ENCODE results near the gene MBNL1. TPM values are rescaled to one million over a fixed set of nuclear protein-coding genes. Genes with fewer than 3 reads are reported as not detected.

MBNL1 gene
- total RNA-seq, 1 donor from 2014 or later: 14.7 TPM

GRCh38 chr3:152321955-152322377 lies 53.2 kb downstream of the MBNL1 start:
- no peak overlapping the region for H3K4me2 ChIP-seq
- TF ChIP-seq EZH2 (IDR thresholded peaks at IDR 0.05) (no peak), CTCF (IDR thresholded peaks at IDR 0.05) (no peak), EZH2phosphoT487 (IDR thresholded peaks at IDR 0.05) (no peak)
- no peaks in the 10 kb centered on the region for H3K4me1 ChIP-seq
- peaks cover 2% of the 10 kb centered on the region for H3K79me2 ChIP-seq (ENCODE audit: low read depth)
- H3K9ac ChIP-seq: no peak overlapping the region
- no peak overlapping the region for H3K4me3 ChIP-seq
- no peaks in the 10 kb centered on the region for H4K20me1 ChIP-seq (ENCODE audit: low read depth)
- no peak overlapping the region for H3K27ac ChIP-seq
- Mint-ChIP-seq H3K4me1 (peaks cover 13% of the 10 kb centered on the region), H3K27ac (no peak overlapping the region), H3K36me3 (peaks cover 21% of the 10 kb centered on the region), H3K4me3 (no peak overlapping the region), H3K9me3 (peaks cover 9% of the 10 kb centered on the region), H3K27me3 (ENCODE audit: insufficient read depth, low read depth) (no peaks in the 10 kb centered on the region)
- H3F3A ChIP-seq (ENCODE audit: low read depth): no peaks in the 10 kb centered on the region
- no peak overlapping the region for H2AFZ ChIP-seq (replicated peaks)
- no peaks in the 10 kb centered on the region for H3K27me3 ChIP-seq
- no peaks in the 10 kb centered on the region for H3K9me3 ChIP-seq (ENCODE audit: low read depth)
- no peak for DNase-seq (ENCODE audit: low spot score)
- H3K36me3 ChIP-seq: no peaks in the 10 kb centered on the region

DNA sequence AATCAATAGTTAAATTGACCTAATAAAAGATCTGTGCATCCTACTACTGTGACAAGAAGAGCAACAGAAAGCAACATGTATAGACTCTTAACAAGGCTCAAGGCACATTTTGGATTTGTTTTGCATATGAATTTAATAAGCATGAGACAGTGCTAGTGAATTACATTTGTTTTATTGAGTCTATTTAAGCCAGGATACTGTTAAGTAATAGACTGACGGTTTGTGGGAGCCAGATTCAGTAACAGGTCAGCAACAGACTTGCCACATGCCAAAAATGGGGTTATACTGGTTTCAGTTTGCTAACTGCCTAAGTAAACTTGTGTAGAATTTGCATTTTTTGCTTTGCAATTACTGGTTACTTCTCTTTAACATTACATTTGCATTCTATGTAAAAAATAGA lies 54.0 kb downstream of the MBNL1 start:
- Mint-ChIP-seq H3K27ac (no peak overlapping the region), H3K4me1 (peaks cover 13% of the 10 kb centered on the region), H3K36me3 (peaks cover 19% of the 10 kb centered on the region), H3K4me3 (no peak overlapping the region), H3K27me3 (ENCODE audit: insufficient read depth, low read depth) (no peaks in the 10 kb centered on the region), H3K9me3 (peaks cover 9% of the 10 kb centered on the region)
- Histone ChIP-seq H3K36me3 (no peaks in the 10 kb centered on the region), H3K4me3 (no peak overlapping the region), H3K27ac (no peak overlapping the region), H3K9ac (no peak overlapping the region), H3K4me2 (no peak overlapping the region), H2AFZ (replicated peaks) (no peak overlapping the region), H3F3A (ENCODE audit: low read depth) (no peaks in the 10 kb centered on the region), H3K79me2 (ENCODE audit: low read depth) (peaks cover 3% of the 10 kb centered on the region), H3K27me3 (no peaks in the 10 kb centered on the region), H3K4me1 (no peaks in the 10 kb centered on the region), H3K9me3 (ENCODE audit: low read depth) (no peaks in the 10 kb centered on the region), H4K20me1 (ENCODE audit: low read depth) (no peaks in the 10 kb centered on the region)
- no peak for DNase-seq (ENCODE audit: low spot score)
- TF ChIP-seq EZH2 (IDR thresholded peaks at IDR 0.05) (no peak), EZH2phosphoT487 (IDR thresholded peaks at IDR 0.05) (no peak), CTCF (IDR thresholded peaks at IDR 0.05) (no peak)

GRCh38 chr3:152323834-152324233 lies 55.1 kb downstream of the MBNL1 start:
- H3K79me2 ChIP-seq (ENCODE audit: low read depth): peaks cover 3% of the 10 kb centered on the region
- no peak for DNase-seq (ENCODE audit: low spot score)
- H3K4me3 ChIP-seq: no peak overlapping the region
- Mint-ChIP-seq H3K27ac (no peak overlapping the region), H3K36me3 (peaks cover 19% of the 10 kb centered on the region), H3K9me3 (peaks cover 9% of the 10 kb centered on the region), H3K27me3 (ENCODE audit: insufficient read depth, low read depth) (no peaks in the 10 kb centered on the region), H3K4me1 (peaks cover 9% of the 10 kb centered on the region), H3K4me3 (no peak overlapping the region)
- no peak overlapping the region for H3K9ac ChIP-seq
- H3K27ac ChIP-seq: no peak overlapping the region
- H4K20me1 ChIP-seq (ENCODE audit: low read depth): no peaks in the 10 kb centered on the region
- H3K36me3 ChIP-seq: no peaks in the 10 kb centered on the region
- TF ChIP-seq EZH2 (IDR thresholded peaks at IDR 0.05) (no peak), EZH2phosphoT487 (IDR thresholded peaks at IDR 0.05) (no peak), CTCF (IDR thresholded peaks at IDR 0.05) (no peak)
- H2AFZ ChIP-seq (replicated peaks): no peak overlapping the region
- no peaks in the 10 kb centered on the region for H3K4me1 ChIP-seq
- no peaks in the 10 kb centered on the region for H3F3A ChIP-seq (ENCODE audit: low read depth)
- H3K27me3 ChIP-seq: no peaks in the 10 kb centered on the region
- H3K4me2 ChIP-seq: no peak overlapping the region
- no peaks in the 10 kb centered on the region for H3K9me3 ChIP-seq (ENCODE audit: low read depth)

All from neural progenitor cell (in vitro differentiated cells).